ENCODE results near the gene TMEM9.

TMEM9 gene

DNA sequence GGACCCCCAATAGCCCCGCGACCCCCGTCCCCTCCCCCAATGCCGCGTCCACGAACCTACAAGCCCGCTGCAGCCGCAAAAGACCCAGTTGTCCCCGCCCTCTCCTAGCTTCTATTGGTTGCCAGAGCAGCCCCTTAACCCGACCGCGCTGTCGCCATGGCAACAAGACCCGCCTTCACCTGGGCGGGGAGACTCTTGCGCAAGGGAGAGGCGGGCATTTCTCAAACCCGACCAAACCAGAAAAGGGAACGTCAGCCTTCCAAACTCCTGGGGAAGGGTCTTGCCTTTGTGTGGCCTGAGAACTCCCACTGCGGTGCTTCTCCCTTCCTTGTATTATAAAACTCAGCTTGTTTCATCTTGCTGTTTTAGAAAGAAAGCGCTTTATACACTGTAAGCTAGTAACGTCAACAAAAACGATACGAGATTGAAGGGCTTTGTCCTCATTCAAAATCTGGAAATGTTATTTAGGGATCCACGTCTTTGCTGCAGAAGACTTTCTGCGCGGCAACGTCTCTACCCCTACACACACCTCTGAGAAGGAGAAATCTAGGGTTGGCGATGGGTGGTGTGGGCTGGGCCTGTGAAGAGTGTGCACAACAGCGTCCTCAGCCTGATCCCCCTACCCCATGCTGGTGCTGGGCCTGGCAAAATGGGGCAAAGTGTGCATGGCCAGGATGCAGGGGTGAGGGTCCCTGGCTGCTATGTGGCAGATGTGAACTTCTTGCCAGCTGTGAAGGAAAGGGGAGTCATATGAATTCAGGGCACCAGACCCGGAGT lies at the start of gene TMEM9:
Gene TMEM9, minus strand, starts transcription at position 86 of the 777 bp plus-strand sequence. CDS start 551 bp downstream, outside the sequence.
- peak; percentile 98 for DNase-seq (ENCODE audit: low read depth)

- DNase-seq (ENCODE audit: low read depth) = no peak
Observed at GRCh38 chr1:201198598-201198997, 44.3 kb upstream of the TMEM9 start.

- DNase-seq (ENCODE audit: low read depth) = no peak
Observed at GRCh38 chr1:201194046-201194445, 39.8 kb upstream of the TMEM9 start.

GRCh38 chr1:201192261-201192788 lies 38.1 kb upstream of the TMEM9 start:
- no peak for DNase-seq (ENCODE audit: low read depth)

- DNase-seq (ENCODE audit: low read depth) = no peak
Observed at GRCh38 chr1:201191653-201192260, 37.5 kb upstream of the TMEM9 start.

DNA sequence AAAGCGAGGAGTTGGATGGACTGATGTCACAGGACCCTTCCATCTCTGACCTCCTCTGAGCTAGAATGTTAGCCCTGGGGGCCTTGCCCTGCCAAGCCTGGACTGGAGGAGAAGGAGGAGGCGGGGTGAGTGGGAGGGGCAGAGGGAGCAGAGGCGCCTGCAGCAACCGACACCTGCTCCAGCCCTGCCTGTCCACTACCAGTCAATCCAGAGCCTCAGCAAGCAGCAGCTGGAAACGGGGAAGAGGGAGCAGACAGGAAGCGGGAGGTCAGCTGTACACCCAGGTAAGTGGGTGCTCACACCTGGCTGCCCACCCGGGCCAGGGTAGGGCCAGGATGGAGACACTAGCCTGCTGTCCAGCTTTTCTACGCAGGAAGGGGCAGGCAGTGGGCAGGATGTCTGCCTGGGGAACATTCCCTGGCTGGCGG lies 36.4 kb upstream of the TMEM9 start, which contains the start of gene IGFN1:
Gene IGFN1, plus strand, starts transcription at position 201 of the 428 bp plus-strand sequence. CDS start 2,470 bp downstream, outside the sequence.
- DNase-seq (ENCODE audit: low read depth) = no peak

- DNase-seq (ENCODE audit: low read depth) = no peak
Observed at GRCh38 chr1:201190005-201190404, 35.7 kb upstream of the TMEM9 start.

- DNase-seq (ENCODE audit: low read depth) = no peak
Observed at GRCh38 chr1:201189085-201189484, 34.8 kb upstream of the TMEM9 start.

GRCh38 chr1:201186192-201186591 lies 31.9 kb upstream of the TMEM9 start:
- DNase-seq (ENCODE audit: low read depth) = no peak

DNA sequence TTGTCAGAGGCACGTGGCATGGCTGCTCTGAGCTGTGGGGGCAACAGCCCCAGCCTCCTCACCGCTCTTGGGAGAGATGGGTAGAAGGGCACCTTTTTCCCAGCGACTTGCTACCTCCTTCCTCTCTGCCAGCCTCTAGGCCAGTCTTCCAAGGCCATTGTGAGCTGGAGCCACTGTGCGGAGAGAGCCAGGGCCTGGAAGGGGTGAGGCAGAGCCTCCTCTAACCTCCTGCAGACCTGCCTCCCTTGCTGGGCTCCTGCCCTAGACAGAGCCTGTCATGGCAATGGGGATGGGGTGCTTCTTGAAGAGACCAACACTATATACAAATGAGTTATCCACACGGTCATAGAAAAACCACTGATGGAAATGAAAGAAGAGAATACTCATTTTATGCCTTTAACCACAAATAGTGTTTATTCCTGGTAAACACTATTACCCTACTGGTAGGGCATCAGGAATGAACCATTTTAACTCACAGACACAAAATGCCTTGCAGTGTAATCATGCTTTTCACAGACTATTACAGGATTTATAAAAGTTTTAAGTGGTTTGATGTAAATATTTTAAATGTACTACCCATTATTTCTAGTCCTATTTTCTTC lies 31.4 kb upstream of the TMEM9 start:
- no peak for DNase-seq (ENCODE audit: low read depth)

- no peak for DNase-seq (ENCODE audit: low read depth)
Observed at GRCh38 chr1:201185123-201185453, 30.8 kb upstream of the TMEM9 start.

GRCh38 chr1:201184307-201185122 lies 30.2 kb upstream of the TMEM9 start:
- DNase-seq (ENCODE audit: low read depth) = no peak

DNA sequence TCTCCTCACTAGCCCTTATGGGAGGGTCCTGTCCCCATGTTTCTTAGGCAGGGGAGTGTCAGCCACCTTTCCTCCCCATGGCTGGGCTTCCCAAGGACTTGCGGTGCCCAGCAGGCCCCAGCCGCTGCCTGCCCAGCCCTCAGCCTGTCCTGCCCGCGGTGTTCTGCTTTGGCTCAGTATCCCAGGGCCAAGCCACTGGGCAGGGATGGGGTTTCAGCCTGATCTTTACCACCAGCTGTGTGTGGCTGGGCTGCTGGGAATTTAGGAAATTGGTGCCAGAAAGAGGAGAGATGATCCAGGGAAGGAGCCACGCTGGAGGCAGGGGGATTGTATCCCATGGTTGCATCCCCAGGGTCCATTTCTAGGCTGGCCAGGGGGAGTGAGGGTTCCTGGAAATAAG lies 29.5 kb upstream of the TMEM9 start:
- DNase-seq (ENCODE audit: low read depth) = no peak

- no peak for DNase-seq (ENCODE audit: low read depth)
Observed at GRCh38 chr1:201183209-201183608, 28.9 kb upstream of the TMEM9 start.

- no peak for DNase-seq (ENCODE audit: low read depth)
Observed at GRCh38 chr1:201181726-201182125, 27.5 kb upstream of the TMEM9 start.

GRCh38 chr1:201181323-201181722 lies 27.0 kb upstream of the TMEM9 start:
- no peak for DNase-seq (ENCODE audit: low read depth)

- DNase-seq (ENCODE audit: low read depth) = no peak
Observed at GRCh38 chr1:201180901-201181300, 26.6 kb upstream of the TMEM9 start.

- DNase-seq (ENCODE audit: low read depth) = no peak
Observed at GRCh38 chr1:201180141-201180540, 25.9 kb upstream of the TMEM9 start.

DNA sequence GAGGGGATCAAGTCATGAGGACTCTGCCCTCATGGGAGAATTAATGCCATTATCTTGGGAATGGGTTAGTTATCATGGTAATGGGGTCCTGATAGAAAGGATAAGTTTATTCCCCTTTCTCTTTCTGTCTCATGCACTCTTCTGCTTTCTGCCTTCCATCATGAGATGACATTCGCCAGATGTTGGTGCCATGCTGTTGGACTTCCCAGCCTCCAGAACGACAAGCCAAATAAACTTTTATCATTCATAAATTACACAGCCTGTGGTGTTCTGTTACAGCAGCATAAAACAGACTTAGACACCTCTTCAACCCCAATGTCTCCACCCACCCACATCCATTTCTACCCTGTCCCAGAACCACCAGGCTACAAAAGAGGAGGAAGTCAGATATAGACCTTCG lies 24.4 kb upstream of the TMEM9 start:
- DNase-seq (ENCODE audit: low read depth) = no peak

DNA sequence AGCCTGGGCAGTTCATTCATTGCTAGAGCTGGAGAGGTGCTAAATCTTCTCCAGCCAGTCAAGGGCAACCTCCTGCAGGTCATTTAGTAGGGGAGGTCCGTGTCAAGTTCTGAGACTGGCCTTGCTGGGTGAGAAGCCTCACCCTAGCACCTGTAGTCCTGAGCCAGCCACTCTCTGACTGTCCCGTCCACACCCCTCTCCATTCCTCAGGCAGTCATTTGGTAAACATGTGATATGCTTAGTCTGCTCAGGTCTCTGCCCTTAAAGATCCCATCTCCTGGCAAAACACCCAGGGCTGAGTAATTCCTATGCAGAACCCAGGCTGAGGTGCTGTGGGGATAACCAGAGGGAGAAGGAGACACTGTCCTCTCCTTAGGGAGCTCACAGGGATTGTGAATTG lies 22.7 kb upstream of the TMEM9 start:
- DNase-seq (ENCODE audit: low read depth) = no peak

DNA sequence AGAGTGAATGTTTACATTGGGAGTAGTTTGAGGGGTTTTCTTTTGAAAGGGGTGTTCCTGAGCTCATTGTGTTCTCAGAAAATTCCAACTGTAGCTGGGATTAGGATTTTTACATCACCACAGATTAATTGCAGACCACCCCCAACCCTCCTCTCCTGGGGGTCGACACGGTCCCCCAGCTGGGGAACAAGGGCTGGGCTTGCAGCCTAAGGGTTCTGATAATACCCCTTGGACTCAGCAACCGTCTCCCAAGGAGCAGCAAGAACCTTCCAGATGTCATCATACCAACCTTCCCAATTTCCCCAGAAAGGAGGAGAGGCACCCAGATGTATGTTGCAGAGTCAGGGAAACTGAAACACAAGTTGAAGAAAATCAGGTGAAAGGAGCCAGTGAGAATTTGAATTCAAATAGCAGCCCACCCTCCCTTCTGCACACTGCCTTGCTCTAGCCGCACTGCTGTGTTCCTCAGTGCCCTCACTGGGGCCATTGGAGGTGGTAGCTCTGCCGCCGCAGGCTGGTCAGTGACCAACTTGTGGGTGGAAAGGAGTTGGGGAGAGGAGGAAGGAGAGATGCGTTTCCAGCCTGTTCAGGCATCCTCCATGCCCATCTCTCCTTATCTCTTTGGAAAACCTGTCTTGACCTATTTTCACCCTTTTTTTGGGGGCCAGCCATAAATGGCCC lies 21.7 kb upstream of the TMEM9 start:
- no peak for DNase-seq (ENCODE audit: low read depth)

DNA sequence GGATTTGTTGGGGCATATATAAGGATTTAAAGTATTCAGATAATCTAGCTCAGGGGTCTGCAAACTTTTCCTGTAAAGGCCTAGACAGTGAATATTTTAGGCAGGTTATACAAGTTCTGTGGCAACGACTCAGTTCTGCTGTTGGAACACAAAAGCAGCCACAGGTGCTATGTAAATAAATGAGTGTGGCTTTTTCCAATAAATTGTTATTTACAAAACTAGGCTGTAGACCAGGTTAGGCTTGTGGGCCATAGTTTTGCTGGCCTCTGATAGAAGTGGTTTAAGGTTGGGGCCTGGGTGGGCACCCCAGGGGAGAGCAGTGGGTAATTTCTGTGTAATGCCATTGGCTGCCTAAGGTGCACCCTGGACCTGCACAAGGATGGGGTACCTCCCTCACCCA lies 19.5 kb upstream of the TMEM9 start:
- DNase-seq (ENCODE audit: low read depth) = no peak
